ENCODE measurements around the gene SLC46A2. TPM values are rescaled to one million over a fixed set of nuclear protein-coding genes. Genes with fewer than 3 reads are reported as not detected.

SLC46A2 gene
- total RNA-seq, 1 experiment from 2014 or later = not detected

- no peak overlapping the region for H3K27ac ChIP-seq (ENCODE audit: low read depth, low read length)
- BruUV-seq (replicated peaks) = no TSS peak
- ATAC-seq = no peak
These were observed 54.3 kb downstream of the SLC46A2 start for GRCh38 chr9:112836394-112836793.

More at GRCh38 chr9:112836394-112836793, 54.3 kb downstream of the SLC46A2 start:
- Histone ChIP-seq H3K4me1 (ENCODE audit: control insufficient read depth in 1 of 2, insufficient read depth in 2 of 2, low read length in 2 of 2) (no peaks in the 10 kb centered on the region), H3K36me3 (ENCODE audit: control insufficient read depth in 1 of 2, insufficient read depth in 2 of 2, low read length in 2 of 2) (no peaks in the 10 kb centered on the region), H3K4me3 (replicated peaks in 1 of 2; ENCODE audit: low read depth in 1 of 2, low read length in 2 of 2) (no peak overlapping the region), H3K9ac (ENCODE audit: low read length) (no peak overlapping the region), H3K27me3 (ENCODE audit: insufficient read depth, low read length) (no peaks in the 10 kb centered on the region), H3K9me3 (ENCODE audit: control insufficient read depth in 1 of 2, insufficient read depth in 1 of 2, low read depth in 1 of 2, low read length in 2 of 2) (no peaks in the 10 kb centered on the region), H3K4me2 (ENCODE audit: low read length) (no peak overlapping the region), H2AFZ (ENCODE audit: low read depth, low read length, poor library complexity, severe bottlenecking) (no peak overlapping the region), H3K9me2 (ENCODE audit: insufficient read depth) (no peaks in the 10 kb centered on the region), H3K79me2 (ENCODE audit: insufficient read depth, low read length) (no peaks in the 10 kb centered on the region), H4K20me1 (ENCODE audit: insufficient read depth) (no peaks in the 10 kb centered on the region)
- ChIA-PET RAD21 (ENCODE audit: low non-redundant PET in 1 of 2, low total read pairs in 2 of 2, uncharacterized antibody in 2 of 2, unreplicated experiment in 2 of 2) (no interaction called here), CTCF (no interaction called here), POLR2A (no interaction called here)
- intact Hi-C loops (cut with micrococcal nuclease) = no loop called here
- no peak for TF ChIP-seq CBX3 (IDR thresholded peaks at IDR 0.05; ENCODE audit: low read depth)
- no peak for TF ChIP-seq CTCF (IDR thresholded peaks at IDR 0.05 in 2 of 3, conservative IDR thresholded peaks at IDR 0.05 in 1 of 3; ENCODE audit: borderline replicate concordance in 1 of 3, insufficient read depth in 1 of 3, low read depth in 2 of 3, low read length in 2 of 3)
- no peak for TF ChIP-seq ZBTB33 (IDR thresholded peaks at IDR 0.05; ENCODE audit: extremely low read depth, insufficient replicate concordance, low read length)
- TF ChIP-seq EZH2 (IDR thresholded peaks at IDR 0.05) = no peak
- TF ChIP-seq MAX (IDR thresholded peaks at IDR 0.05) = no peak
- TF ChIP-seq SP1 (IDR thresholded peaks at IDR 0.05; ENCODE audit: low read depth) = no peak
- TF ChIP-seq ATF3 (IDR thresholded peaks at IDR 0.05) = no peak
- TF ChIP-seq SRF (IDR thresholded peaks at IDR 0.05; ENCODE audit: low read depth) = no peak
- TF ChIP-seq YY1 (IDR thresholded peaks at IDR 0.05; ENCODE audit: extremely low read depth, insufficient replicate concordance, low read depth, low read length) = no peak
- TF ChIP-seq ELF1 (IDR thresholded peaks at IDR 0.05; ENCODE audit: borderline replicate concordance, low read depth) = no peak
- no peak for TF ChIP-seq CEBPB (IDR thresholded peaks at IDR 0.05; ENCODE audit: low read depth)
- TF ChIP-seq TCF7L2 (IDR thresholded peaks at IDR 0.05; ENCODE audit: borderline replicate concordance, extremely low read depth, insufficient read depth, insufficient read length) = no peak
- TF ChIP-seq FOSL1 (IDR thresholded peaks at IDR 0.05; ENCODE audit: low read depth) = no peak
- DNase-seq (ENCODE audit: low read depth, low spot score) = no peak

All from HCT116 (cell line).